ENCODE measurements around the gene GABRB1.

GRCh38 chr4:47410271-47410670 is 378.9 kb downstream of the GABRB1 start:
- TF ChIP-seq CTCF (IDR thresholded peaks at IDR 0.05) (no peak), EZH2 (IDR thresholded peaks at IDR 0.05; ENCODE audit: borderline replicate concordance, insufficient read depth, low read depth, low read length, poor library complexity, severe bottlenecking) (no peak)

Measured in B cell (primary cell).